Measurements from ENCODE around the gene HSP90AB1.

DNA sequence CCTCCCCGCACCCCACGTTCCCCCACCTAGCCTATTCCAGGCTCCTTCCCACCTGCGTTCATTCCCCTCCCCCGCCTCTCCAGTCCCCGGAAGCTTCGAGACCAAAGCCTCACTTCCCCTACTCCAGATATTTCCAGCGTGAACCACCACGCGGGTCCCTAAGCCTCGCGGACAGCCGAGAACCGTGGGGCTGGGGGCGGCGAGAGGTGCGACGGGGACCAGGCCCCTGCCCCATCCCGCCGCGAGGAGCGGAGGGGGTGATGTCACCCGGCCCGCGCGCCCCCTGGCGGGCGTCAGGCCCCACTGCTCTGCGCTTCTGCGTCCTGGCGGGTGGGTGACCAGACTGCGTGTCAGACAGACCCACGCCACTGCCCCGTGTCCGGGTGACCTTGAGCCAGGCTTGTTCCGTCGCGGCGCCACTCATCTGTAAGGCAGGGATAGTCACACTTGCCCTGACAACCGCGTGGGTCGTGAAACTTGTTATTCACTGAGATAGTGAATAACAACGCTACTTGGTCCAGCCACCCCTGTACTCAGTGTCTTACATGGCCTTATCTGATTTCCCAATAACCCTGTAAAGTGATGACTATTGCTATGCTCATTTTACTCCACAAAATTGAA is 9.0 kb upstream of the HSP90AB1 start:
- TF ChIP-seq EZH2phosphoT487 (IDR thresholded peaks at IDR 0.05; ENCODE audit: borderline replicate concordance, low read depth) (no peak), CTCF (IDR thresholded peaks at IDR 0.05) (peak; percentile 93), RXRA (IDR thresholded peaks at IDR 0.05; ENCODE audit: borderline replicate concordance, low read depth) (0 out of 2 replicates have a peak, but pooled peaks have one; percentile 3)

Measured in SK-N-SH (cell line).